Germinal center (tissue), 1 donor: ENCODE results near the gene C17orf78.
"Not testable (repeated sequence)": the region's sequence is repeated elsewhere in the genome, so short reads cannot be mapped to it uniquely, and the experiment has no call there.

Source experiments
- DNase-seq: peaks from one replicate; pipeline ENCODE4 v3.0.0; 2012; ENCODE audit warnings: mixed read lengths, low spot score

C17orf78 gene

DNA sequence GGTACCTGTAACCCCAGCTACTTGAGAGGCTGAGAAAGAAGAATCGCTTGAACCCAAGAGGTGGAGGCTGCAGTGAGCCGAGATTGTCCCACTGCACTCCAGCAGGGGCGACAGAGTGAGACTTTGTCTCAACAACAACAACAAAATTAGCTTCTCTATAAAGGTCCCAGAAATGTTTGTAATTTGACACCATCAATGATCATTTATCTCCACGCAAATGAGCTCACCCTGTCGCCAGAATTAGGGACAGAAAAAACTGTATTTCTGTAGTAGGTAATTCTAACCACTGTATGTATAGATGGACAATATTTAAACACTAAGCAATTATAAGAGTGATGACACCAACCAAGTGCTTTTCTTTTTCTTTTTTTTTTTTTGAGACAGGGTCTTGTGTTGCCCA, 10.7 kb downstream of the C17orf78 start:
- no peak for DNase-seq

DNA sequence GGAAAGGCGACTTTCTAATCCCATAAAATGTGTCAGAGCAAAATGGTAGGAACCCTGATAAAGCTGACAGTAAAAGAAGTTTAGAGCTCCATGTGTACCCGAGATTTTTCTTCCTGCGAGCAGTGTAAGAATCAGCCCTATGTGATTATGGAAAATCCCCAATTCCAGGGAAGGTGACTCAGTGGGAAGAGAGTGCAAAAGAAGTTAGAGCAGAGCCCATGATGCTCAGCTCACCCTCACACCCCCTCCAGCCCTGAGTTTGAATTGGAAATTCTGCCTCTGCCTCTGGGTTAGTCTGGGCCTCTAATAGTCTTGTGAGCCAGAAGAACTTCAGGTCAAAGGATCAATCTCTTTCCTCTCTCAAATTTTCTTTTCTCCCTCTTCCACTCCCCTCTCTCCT, 12.5 kb downstream of the C17orf78 start:
- DNase-seq: no peak

DNA sequence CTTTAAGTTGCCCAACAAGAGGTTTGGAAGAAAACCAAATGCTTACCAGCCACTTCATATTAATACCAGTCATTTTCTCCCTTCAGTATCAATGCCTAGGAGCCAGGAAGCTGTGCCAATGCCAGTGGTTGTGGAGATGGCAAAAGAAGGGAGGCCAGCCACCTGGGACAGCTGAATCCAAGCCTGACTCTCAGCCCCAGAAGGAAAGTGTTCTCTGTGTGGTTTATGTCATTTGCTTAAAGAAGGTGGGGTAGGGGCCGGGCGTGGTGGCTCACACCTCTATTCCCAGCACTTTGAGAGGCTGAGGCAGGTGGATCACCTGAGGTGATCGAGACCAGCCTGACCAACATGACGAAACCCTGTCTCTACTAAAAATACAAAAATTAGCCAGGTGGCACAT, 13.4 kb downstream of the C17orf78 start:
- no peak for DNase-seq

DNA sequence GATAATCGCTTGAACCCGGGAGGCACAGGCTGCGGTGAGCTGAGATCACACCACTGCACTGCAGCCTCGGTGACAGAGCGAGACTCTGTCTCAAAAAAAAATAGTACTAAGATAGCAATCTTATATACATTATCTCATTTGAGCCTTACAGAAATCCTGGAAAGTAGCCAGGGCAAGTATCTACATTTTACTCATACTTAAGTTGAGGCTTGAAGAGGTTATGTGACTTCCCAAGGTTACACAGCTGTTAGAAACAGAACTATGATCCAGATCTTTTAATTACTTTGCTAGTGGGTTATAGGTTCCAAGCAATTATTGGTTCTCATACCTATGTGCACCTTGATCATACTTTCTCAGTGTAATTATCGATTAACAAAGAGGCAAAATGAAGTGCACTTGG, 15.4 kb downstream of the C17orf78 start:
- no peak for DNase-seq

DNA sequence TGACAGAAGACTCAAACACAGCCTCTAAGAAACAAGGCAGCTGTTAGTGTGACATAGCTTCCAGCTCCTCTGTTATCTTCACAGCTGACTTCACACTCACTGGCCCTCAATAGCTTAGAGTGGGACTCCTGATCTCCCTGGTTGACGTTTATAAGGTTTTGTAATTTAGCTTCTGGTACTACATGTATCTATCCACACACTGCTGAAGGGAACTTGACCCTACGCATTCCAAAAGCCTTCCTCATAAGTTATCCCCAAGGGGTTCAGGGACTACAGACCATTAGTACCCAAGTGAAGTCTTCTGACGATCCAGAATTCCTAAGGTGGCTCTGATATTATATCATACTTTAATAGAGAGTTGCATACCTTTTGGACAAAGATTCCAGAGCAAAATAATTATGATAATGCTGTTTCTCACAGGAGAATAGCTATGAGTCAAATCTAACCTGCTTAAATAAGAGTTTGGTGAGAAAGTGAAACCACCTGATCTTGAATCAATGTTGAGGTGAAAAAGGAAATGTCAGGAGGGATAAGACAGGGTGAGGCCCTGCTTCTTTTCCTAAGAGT, 16.3 kb downstream of the C17orf78 start:
- DNase-seq: no peak

DNA sequence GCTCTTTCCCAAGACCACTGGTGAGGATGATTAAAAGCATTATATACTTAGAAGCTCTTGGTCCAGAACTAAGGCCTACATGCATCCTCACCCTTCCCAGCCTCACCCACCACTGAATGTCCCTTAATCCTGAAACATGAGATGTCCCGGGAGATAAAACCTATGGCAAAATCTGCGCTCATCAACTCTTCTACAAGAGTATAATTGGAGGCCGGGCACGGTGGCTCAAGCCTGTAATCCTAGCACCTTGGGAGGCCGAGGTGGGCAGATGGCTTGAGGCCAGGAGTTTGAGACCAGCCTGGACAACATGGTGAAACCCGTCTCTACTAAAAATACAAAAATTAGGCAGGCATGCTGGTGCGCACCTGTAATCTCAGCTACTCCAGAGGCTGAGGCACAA, 17.6 kb downstream of the C17orf78 start:
- DNase-seq: no peak

DNA sequence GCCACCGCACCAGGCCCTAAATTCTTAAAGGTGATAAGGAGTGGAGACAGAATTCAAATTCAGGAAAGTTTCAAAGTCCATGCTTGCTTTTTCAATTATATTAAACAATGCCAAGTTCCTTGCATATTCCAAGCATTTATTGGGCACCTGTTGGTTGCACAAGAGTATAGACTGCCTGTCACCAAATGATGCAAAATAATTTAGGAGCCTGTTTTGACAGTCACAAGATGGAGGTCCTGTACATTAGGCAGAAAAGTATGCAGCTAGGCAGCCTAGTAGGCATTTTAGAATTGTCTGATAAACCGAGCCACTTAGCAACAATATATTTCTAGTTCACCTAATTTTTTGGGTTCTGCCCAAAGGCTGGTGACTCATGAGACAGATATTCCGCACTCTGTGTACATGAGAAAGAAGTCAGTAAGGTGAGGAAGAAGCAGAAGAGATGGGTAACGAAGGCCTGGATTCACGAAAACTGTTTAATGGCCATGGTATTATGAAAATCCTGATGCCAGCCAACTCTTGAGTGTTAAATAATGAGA, 23.5 kb downstream of the C17orf78 start:
- DNase-seq: no peak

DNA sequence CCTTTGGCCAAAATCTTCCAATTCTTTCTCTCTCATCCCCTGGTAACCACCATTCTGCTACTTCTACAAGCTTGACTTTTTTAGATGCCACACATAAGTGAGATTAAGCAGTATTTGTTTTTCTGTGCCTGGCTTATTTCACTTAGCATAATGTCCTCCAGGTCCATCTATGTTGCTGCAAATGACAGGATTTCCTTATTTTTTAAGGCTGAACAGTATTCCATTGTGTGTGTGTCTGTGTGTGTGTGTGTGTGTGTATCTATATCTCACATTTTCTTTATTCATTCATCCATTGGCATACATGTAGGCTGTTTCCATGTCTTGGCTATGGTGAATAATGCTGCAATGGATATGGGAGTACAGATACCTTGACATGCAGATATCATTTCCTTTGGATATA, 24.7 kb downstream of the C17orf78 start:
- DNase-seq: no peak

DNA sequence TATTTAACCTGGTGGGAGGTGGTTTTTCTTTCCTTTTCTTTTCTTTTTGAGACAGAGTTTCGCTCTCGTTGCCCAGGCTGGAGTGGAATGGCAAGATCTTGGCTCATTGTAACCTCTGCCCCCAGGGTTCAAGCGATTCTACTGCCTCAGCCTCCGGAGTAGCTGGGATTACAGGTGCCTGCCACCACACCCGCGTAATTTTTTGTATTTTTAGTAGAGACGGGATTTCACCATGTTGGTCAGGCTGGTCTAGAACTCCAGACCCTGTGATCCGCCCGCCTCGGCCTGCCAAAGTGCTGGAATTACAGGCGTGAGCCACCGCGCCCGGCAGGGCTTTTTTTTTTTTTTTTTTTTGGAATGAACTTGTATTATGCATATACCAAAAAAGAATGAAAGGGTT, 29.7 kb downstream of the C17orf78 start:
- DNase-seq: not testable (repeated sequence)

DNA sequence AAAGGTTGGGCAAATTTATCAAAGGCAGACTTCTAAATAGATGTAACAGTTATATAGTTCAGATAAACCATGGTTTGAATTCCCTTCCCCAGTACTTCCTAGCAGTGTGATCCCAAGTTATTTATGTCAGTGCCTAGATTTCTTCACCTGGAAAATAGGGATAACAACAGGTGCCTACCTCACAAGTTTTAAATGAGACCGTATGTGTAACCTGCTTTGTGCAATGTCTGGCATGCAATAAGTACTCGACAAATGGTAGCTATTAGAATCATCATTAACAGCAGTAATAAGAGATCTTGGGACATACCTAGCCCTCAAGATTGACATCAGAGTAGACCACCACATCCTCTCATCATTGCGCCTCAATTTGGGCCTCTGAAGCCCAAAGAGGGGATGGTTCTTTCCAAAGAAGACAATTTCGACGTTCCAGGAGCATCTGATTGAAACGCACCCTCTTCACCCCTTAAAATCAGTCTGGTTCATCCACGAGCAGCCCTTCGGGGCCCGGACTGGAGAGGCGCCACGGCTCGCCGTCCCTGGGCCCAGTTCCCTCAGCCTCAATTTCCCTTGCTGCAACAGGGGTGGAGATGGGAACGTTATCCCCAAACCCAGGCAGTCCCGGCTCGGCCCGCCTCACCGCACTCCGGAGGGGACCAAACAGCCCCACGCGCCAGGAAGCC, 30.3 kb downstream of the C17orf78 start:
- no peak for DNase-seq

DNA sequence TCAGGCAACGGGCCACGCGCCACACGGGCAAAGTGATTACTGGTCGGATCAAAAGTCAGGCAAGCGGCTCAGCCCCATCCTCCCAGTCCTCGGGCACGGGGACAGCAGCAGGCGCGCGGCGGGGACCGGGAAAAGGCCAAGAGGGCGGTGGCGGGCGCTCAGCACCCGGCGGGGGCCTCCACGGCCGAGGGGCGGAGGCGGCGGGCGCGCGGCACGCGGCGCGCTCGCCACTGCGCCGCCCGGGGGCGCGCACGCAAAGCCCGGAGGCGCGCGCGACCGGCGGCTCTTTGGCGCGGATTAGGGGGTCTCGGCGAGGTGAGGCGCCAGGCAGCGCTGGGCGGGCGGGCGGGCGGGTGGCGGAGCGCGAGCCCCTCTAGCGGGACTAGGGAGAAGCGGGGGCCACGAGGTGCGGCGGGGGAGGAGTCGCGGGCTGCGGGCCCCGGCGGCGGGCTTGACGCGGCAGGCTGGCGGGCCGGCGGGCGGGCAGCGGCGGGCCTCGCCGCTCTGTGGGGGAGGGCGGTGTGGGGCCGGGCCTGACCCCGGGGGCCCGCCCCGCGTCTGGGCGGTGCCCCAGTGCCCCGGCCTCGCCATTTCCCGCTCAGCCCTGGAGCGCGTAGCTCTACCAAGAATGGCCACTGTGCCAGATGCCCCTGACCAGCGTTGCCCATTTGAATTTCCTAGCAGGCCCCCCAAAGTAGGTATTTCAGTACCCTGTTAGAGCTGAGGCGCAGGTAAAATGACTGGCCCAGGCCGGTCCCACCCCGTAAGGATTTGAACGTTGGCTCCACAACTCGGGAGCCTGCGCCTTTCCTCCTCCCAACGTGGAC, 31.1 kb downstream of the C17orf78 start, which contains the start of the genes ACACA and TADA2A:
ACACA (minus strand) TSS at position 202 of the 827 bp plus-strand sequence. CDS start 537 bp downstream, outside the sequence.
TADA2A (plus strand) TSS at position 252 of the 827 bp plus-strand sequence. CDS start 4,480 bp downstream, outside the sequence.
- peak; percentile 91 for DNase-seq

DNA sequence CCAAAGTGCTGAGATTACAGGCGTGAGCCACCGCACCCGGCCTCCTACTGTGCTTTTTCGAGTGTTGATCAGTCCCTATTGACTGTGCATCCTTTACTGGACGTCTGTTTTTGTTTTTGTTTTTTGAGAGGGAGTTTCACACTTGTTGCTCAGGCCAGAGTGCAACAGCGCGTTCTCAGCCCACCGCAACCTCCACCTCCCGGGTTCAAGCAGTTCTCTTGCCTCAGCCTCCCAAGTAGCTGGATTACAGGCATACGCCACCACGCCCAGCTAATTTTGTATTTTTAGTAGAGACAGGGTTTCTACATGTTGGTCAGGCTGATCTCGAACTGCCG, 32.3 kb downstream of the C17orf78 start:
- not testable (repeated sequence) for DNase-seq

DNA sequence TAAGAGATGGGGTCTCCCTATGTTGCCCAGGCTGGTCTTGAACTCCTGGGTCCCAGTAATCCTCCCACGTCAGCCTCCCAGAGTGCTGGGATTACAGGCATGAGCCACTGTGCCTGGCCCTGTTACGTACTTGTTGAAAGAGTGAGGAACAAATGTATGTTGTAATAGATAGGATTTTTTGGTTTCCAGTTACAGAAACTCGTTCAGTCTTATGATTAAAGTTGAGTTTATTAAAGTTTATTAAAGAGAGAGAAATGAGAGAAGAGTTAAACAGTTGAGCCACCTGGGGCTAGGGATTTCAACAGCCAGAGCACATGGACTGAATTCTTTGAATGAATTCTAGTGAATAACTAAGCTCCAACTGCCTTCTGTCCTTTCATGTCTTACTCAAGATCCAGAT, 34.6 kb downstream of the C17orf78 start:
- DNase-seq: no peak

DNA sequence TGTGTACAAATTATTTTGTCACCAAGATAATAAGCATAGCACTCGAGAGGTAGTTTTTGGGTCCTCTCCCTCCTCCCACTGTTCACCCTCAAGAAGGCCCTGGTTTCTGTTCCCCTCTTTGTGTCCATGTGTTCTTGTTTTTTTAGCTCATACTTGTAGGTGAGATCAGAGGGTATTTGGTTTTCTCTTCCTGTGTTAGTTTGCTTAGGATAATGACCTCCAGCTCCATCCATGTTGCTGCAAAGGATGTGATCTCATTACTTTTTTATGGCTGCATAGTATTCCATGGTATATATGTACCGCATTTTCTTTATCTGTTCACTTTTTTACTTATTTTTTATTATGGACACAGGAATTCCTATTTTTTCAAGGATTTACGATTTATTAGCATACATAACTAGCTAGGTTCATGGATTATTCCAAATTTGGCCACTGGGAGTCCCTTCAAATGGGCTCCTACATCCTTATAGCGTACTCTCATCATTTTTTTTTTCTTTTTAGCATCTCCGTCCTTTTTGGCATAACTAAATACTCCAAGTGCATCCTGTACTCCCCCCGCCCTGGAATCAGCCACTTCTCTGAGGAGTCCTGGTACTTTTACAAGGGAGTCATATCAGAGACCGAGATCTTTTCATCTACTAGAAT, 38.2 kb downstream of the C17orf78 start:
- no peak for DNase-seq

DNA sequence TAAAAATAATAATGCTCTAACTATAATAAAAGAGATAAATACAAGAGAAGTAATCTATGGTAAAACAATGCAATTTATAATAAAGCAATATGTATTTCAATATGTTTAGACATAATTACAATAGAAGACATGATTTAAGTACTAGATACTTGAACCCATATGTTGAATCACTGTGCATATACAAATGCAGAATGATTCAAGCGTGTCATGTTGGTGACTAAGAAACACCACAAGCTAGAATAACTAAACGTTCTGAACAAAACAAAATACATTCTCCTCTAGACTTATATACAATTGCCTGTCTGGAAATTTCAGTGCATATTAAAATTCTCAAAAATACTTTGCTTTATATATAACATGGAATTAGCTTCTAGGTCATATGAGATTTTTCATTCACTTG, 42.1 kb downstream of the C17orf78 start:
- no peak for DNase-seq

DNA sequence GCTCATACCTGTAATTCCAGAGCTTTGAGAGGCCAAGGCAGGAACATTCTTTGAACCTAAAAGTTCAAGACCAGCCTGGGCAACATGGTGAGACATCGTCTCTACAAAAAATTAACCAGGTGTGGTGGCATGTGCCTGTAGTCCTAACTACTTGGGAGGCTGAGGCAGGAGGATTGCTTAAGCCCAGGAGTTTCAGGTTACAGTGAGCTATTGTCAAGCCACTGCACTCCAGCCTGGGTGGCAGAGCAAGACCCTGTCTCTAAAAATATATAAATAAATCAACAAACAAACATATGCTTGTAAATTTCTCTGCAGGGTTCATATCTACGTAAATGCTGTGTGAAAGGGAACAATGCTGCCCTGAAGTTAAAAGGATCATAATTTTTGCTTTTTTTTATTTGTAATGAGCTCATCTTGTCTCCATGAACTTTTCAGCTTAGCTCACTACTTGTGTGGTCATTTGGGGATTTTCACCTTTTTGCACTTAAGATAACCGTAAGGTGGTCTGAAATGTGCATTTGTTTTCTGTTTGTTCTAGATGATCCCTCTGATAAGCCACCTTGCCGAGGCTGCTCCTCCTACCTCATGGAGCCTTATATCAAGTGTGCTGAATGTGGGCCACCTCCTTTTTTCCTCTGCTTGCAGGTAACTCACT, 47.3 kb downstream of the C17orf78 start:
- DNase-seq: no peak

DNA sequence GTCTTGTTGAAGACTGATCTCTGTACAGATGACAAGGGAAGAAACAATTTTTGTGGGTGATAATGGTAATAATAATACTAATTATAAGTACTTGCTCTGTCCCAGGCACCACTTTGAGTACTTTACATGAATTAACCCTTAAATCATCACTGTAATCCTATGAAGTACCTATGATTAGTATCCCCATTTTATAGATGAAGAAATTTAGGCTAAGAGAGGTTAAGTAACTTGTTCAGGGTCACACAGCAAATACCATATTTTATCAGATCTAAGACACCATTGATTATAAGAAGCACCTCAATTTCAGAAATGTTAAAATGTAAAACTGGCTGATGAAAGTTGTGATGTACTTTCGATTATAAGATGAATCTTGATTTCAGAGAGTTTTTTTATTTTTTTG, 49.5 kb downstream of the C17orf78 start:
- DNase-seq: no peak

DNA sequence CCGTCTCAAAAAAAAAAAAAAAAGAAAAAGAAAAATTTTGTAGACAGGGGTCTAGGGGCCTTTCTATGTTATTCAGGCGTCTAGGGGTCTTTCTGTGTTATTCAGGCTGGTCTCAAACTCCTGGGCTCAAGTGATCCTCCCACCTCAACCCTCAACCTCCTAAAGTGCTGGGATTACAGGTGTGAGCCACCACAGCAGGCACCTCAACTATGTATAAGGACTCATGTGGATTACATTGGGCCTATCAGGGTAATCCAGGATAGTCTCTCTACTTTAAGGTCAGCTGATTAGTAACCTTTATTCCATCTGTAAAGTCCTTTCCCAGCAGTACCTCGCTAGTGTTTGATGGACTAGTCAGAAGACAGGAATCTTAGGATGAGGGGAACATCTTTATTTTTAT, 53.3 kb downstream of the C17orf78 start:
- DNase-seq: no peak

DNA sequence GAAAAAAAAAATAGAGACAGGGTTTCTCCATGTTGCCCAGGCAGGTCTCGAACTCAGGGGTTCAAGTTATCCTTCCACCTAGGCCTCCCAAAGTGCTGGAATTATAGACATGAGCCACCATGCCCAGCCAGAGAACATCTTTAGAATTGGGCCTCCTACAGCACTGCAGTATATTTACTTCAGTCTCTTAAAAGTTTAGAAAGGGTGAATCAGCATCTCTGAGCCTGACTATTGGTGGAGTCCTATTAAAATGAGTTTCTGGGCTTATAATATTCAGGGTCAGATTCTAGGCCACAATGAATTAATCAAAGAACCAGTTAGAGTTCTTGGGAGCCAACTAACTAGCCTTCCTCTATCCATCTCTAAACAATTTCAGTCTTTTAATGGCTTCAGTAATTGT, 53.7 kb downstream of the C17orf78 start:
- DNase-seq: no peak

DNA sequence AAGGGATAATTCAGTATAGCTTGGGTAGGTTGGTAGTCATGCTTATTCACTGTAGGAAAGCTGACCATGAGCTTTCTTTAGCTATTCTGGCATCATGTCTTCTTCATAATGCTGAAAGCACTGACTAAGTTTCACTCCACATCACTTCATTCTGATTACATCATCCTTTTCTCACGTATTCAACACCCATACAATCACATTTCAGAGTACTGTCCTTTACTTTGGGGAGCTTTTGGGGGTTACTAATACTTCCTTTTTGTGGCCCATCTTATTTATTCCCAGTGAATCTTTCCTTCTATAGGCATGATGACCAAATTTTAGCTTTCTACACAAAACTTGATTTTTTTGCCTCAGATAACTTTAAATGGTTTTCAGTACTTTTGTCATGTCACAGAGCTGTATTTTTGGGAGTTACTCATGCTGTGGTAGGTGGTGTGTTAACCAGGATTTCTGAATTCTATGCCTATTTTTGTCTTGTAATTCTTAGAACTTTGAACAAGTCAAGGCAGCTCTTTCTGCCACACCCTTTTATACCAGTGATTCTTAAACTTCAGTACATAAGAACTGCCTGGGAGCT, 54.4 kb downstream of the C17orf78 start:
- no peak for DNase-seq

DNA sequence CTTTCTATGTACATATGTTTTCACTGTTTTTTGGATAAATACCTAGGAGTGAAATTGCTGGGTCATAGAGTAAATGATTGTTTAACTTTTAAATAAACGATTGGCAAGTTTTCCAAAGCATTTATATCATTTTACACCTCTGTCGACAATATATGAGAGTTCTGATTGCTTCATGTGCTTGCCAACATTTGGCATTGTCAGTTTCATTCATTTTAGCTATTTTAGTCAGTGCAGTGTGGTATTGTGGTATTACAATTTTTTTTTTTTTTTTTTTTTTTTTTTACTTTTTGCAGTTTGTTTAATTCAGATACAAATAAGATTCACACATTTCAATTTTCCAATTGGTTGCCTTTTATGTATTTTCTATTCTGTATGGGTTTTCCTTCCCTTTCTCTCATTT, 56.9 kb downstream of the C17orf78 start:
- no peak for DNase-seq

DNA sequence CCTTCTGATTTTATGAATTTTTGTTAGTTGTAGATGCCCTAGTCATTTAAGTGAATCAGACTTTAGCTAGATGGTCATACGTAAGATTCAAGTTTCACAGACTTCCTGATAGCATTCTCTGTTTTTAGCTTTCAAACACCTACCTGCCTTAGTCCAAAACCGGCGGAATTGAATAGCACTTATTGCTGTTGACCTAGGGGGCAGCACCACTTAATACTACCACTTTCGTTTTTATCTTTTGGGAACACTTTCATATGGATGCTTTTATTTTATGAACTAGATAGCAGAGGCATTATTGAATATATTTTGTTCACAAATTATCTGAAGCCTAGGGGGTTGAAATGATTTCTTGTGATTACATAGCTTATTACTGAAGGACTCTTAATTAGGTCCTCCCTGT, 62.4 kb downstream of the C17orf78 start:
- DNase-seq: no peak
